ENCODE data around the gene TNRC6B. TPM values are rescaled to one million over a fixed set of nuclear protein-coding genes. Genes with fewer than 3 reads are reported as not detected.

TNRC6B gene
- total and polyA plus RNA-seq, 2 donors (not counting 1 experiment from before 2014, with no cell fraction given), result 5.7 to 17.8 TPM

GRCh38 chr22:40175611-40176244 is 2.0 kb upstream of the TNRC6B start:
- no peak for TF ChIP-seq CTCF (conservative IDR thresholded peaks at IDR 0.05 in 1 of 2, IDR thresholded peaks at IDR 0.05 in 1 of 2; ENCODE audit: low read depth in 1 of 2, low read length in 2 of 2)
- TF ChIP-seq EZH2 (IDR thresholded peaks at IDR 0.05; ENCODE audit: low read length, missing control alignments), result no peak
- Histone ChIP-seq H3K27ac (ENCODE audit: insufficient read depth, low read length) (no peak overlapping the region), H3K36me3 (ENCODE audit: control insufficient read depth, insufficient read depth, low read length) (no peaks in the 10 kb centered on the region), H3K9me3 (ENCODE audit: control insufficient read depth, insufficient read depth, low read depth, low read length) (no peaks in the 10 kb centered on the region), H2AFZ (ENCODE audit: low read length) (no peak overlapping the region), H4K20me1 (ENCODE audit: control insufficient read depth, extremely low read depth, insufficient read depth, low read length) (no peaks in the 10 kb centered on the region), H3K4me1 (ENCODE audit: control insufficient read depth, extremely low read depth, insufficient read depth, low read length) (peaks cover 6% of the 10 kb centered on the region), H3K27me3 (ENCODE audit: control insufficient read depth, insufficient read depth, low read length) (no peaks in the 10 kb centered on the region), H3K79me2 (ENCODE audit: control insufficient read depth, insufficient read depth, low read length) (peaks cover 27% of the 10 kb centered on the region), H3K4me3 (replicated peaks in 1 of 4; ENCODE audit: control extremely low read depth in 1 of 4, insufficient read depth in 1 of 4, low read depth in 3 of 4, low read length in 4 of 4) (no peak overlapping the region), H3K9ac (ENCODE audit: insufficient read depth, low read length) (no peak overlapping the region), H3K4me2 (ENCODE audit: extremely low read depth, insufficient read depth, low read length) (no peak overlapping the region)
- DNase-seq (ENCODE audit: low read depth in 2 of 2), result no peak

- Histone ChIP-seq H3K36me3 (ENCODE audit: control insufficient read depth, insufficient read depth, low read length) (no peaks in the 10 kb centered on the region), H2AFZ (ENCODE audit: low read length) (peak overlapping the region; percentile 73), H3K79me2 (ENCODE audit: control insufficient read depth, insufficient read depth, low read length) (peaks cover 40% of the 10 kb centered on the region), H4K20me1 (ENCODE audit: control insufficient read depth, extremely low read depth, insufficient read depth, low read length) (no peaks in the 10 kb centered on the region), H3K4me2 (ENCODE audit: extremely low read depth, insufficient read depth, low read length) (peak overlapping the region; percentile 80), H3K9me3 (ENCODE audit: control insufficient read depth, insufficient read depth, low read depth, low read length) (no peaks in the 10 kb centered on the region), H3K27me3 (ENCODE audit: control insufficient read depth, insufficient read depth, low read length) (no peaks in the 10 kb centered on the region), H3K27ac (ENCODE audit: insufficient read depth, low read length) (peak overlapping the region; percentile 43), H3K4me3 (replicated peaks in 1 of 4; ENCODE audit: control extremely low read depth in 1 of 4, insufficient read depth in 1 of 4, low read depth in 3 of 4, low read length in 4 of 4) (peak overlapping the region; percentile 50 to 98 (median 84)), H3K9ac (ENCODE audit: insufficient read depth, low read length) (peak overlapping the region; percentile 40), H3K4me1 (ENCODE audit: control insufficient read depth, extremely low read depth, insufficient read depth, low read length) (peaks cover 6% of the 10 kb centered on the region)
- TF ChIP-seq EZH2 (IDR thresholded peaks at IDR 0.05; ENCODE audit: low read length, missing control alignments) (no peak), CTCF (conservative IDR thresholded peaks at IDR 0.05 in 1 of 2, IDR thresholded peaks at IDR 0.05 in 1 of 2; ENCODE audit: low read depth in 1 of 2, low read length in 2 of 2) (no peak)
- peak; percentile 70 to 75 for DNase-seq (ENCODE audit: low read depth in 2 of 2)
Observed at GRCh38 chr22:40176921-40177737, 596 bp upstream of the TNRC6B start.

Data from fibroblast of lung (primary cell).